IPS DF 19.7 (cell line): Measurements from ENCODE around the gene TCF25.

ENCODE experiments used
- DNase-seq: peaks from one replicate; pipeline ENCODE4 v3.0.0-alpha.2; 2013; ENCODE audit warnings: low read depth, low spot score

TCF25 gene

GRCh38 chr16:89936981-89937380 lies 63.6 kb downstream of the TCF25 start:
- DNase-seq: no peak

- DNase-seq: no peak
Measured at GRCh38 chr16:89938175-89938885, 64.9 kb downstream of the TCF25 start.

GRCh38 chr16:89944773-89945172 lies 71.4 kb downstream of the TCF25 start:
- no peak for DNase-seq

- no peak for DNase-seq
Measured at GRCh38 chr16:89945654-89946053, 72.3 kb downstream of the TCF25 start.

GRCh38 chr16:89946515-89946914 lies 73.1 kb downstream of the TCF25 start:
- DNase-seq: no peak

- no peak for DNase-seq
Measured at GRCh38 chr16:89949121-89949742, 75.8 kb downstream of the TCF25 start.

- no peak for DNase-seq
Measured at GRCh38 chr16:89949756-89950155, 76.4 kb downstream of the TCF25 start.

- no peak for DNase-seq
Measured at GRCh38 chr16:89951509-89951908, 78.1 kb downstream of the TCF25 start.

GRCh38 chr16:89952049-89952448 lies 78.7 kb downstream of the TCF25 start:
- DNase-seq: no peak

GRCh38 chr16:89952551-89952950 lies 79.2 kb downstream of the TCF25 start:
- DNase-seq: no peak

GRCh38 chr16:89953671-89954406 lies 80.4 kb downstream of the TCF25 start:
- no peak for DNase-seq

- DNase-seq: no peak
Measured at GRCh38 chr16:89954462-89954861, 81.1 kb downstream of the TCF25 start.

- no peak for DNase-seq
Measured at GRCh38 chr16:89955001-89955685, 81.8 kb downstream of the TCF25 start.

GRCh38 chr16:89956505-89957215 lies 83.3 kb downstream of the TCF25 start:
- DNase-seq: no peak

GRCh38 chr16:89957216-89957785 lies 83.9 kb downstream of the TCF25 start:
- no peak for DNase-seq

- DNase-seq: peak; percentile 69
Measured at GRCh38 chr16:89958068-89958467, 84.7 kb downstream of the TCF25 start.

GRCh38 chr16:89958596-89958995 lies 85.2 kb downstream of the TCF25 start:
- DNase-seq: no peak

GRCh38 chr16:89960966-89961365 lies 87.6 kb downstream of the TCF25 start:
- DNase-seq: no peak
